SK-N-SH treated with all-trans-retinoic acid at 6 μM for 48 hours (cell line): ENCODE data around the gene LCTL.

Experiments used
- ATAC-seq: fragments of 200-7000 bp; cut with Tn5 transposase; 3 replicates; pipeline ENCODE4 v1.9.1; 2020; ENCODE audit warnings: mild to moderate bottlenecking, moderate library complexity
- ARNTL ChIP-seq: fragments of 450-650 bp; formaldehyde crosslinking; IDR thresholded peaks from 2 replicates; pipeline ENCODE4 v1.5.0; 2020; ENCODE audit warnings: low read depth, mild to moderate bottlenecking, moderate library complexity, borderline replicate concordance
- BACH2 ChIP-seq: fragments of 250-450 bp; sonication (Bioruptor Pico); IDR thresholded peaks from 2 replicates; pipeline ENCODE4 v1.9.0; 2021; ENCODE audit warnings: mild to moderate bottlenecking, borderline replicate concordance
- CREB5 ChIP-seq: fragments of 250-450 bp; sonication (Bioruptor Pico); IDR thresholded peaks from 2 replicates; pipeline ENCODE4 v1.5.1; 2020; ENCODE audit warnings: low read depth, mild to moderate bottlenecking, moderate library complexity
- CSDC2 ChIP-seq: fragments of 250-450 bp; sonication (Bioruptor Pico); IDR thresholded peaks from 2 replicates; pipeline ENCODE4 v1.5.0; 2020; ENCODE audit warnings: mild to moderate bottlenecking, moderate library complexity
- CSRNP3 ChIP-seq: fragments of 250-450 bp; sonication (Bioruptor Pico); IDR thresholded peaks from 2 replicates; pipeline ENCODE4 v1.5.1; 2021; ENCODE audit warnings: mild to moderate bottlenecking, moderate library complexity
- ESRRG ChIP-seq: fragments of 250-450 bp; sonication (Bioruptor Pico); IDR thresholded peaks from 2 replicates; pipeline ENCODE4 v1.6.1; 2021; ENCODE audit warnings: mild to moderate bottlenecking
- GLIS3 ChIP-seq: fragments of 250-450 bp; sonication (Bioruptor Pico); IDR thresholded peaks from 2 replicates; pipeline ENCODE4 v1.5.0; 2020; ENCODE audit warnings: mild to moderate bottlenecking, moderate library complexity
- ISL1 ChIP-seq: fragments of 250-450 bp; sonication (Bioruptor Pico); IDR thresholded peaks from 2 replicates; pipeline ENCODE4 v2.1.2; 2022; ENCODE audit warnings: mild to moderate bottlenecking, moderate library complexity
- OSR1 ChIP-seq: fragments of 250-450 bp; sonication (Bioruptor Pico); IDR thresholded peaks from 2 replicates; pipeline ENCODE4 v1.8.0; 2022; ENCODE audit warnings: moderate library complexity, mild to moderate bottlenecking, inconsistent platforms
- PATZ1 ChIP-seq: fragments of 250-450 bp; sonication (Bioruptor Pico); IDR thresholded peaks from 2 replicates; pipeline ENCODE4 v1.8.0; 2020; ENCODE audit warnings: mild to moderate bottlenecking, moderate library complexity, borderline replicate concordance
- PPARA ChIP-seq: fragments of 250-450 bp; sonication (Bioruptor Pico); IDR thresholded peaks from 2 replicates; pipeline ENCODE4 v1.5.0; 2020; ENCODE audit warnings: mild to moderate bottlenecking, borderline replicate concordance
- RARB ChIP-seq: fragments of 250-450 bp; sonication (Bioruptor Pico); IDR thresholded peaks from 2 replicates; pipeline ENCODE4 v1.8.0; 2021; ENCODE audit warnings: mild to moderate bottlenecking, moderate library complexity
- SNAI2 ChIP-seq: fragments of 250-450 bp; sonication (Bioruptor Pico); IDR thresholded peaks from 2 replicates; pipeline ENCODE4 v1.5.0; 2020; ENCODE audit warnings: mild to moderate bottlenecking, moderate library complexity
- TCF4 ChIP-seq: fragments of 250-450 bp; sonication (Bioruptor Pico); IDR thresholded peaks from 2 replicates; pipeline ENCODE4 v1.8.0; 2021; ENCODE audit warnings: mild to moderate bottlenecking, moderate library complexity, borderline replicate concordance
- TOX ChIP-seq: fragments of 250-450 bp; sonication (Bioruptor Pico); IDR thresholded peaks from 2 replicates; pipeline ENCODE4 v1.8.0; 2021; ENCODE audit warnings: mild to moderate bottlenecking, moderate library complexity, borderline replicate concordance
- ZC3H10 ChIP-seq: fragments of 250-450 bp; sonication (Bioruptor Pico); IDR thresholded peaks from 2 replicates; pipeline ENCODE4 v1.5.1; 2021; ENCODE audit warnings: mild to moderate bottlenecking, moderate library complexity
- ZFP3 ChIP-seq: fragments of 250-450 bp; sonication (Bioruptor Pico); IDR thresholded peaks from 2 replicates; pipeline ENCODE4 v1.5.0; 2020; ENCODE audit warnings: mild to moderate bottlenecking, moderate library complexity
- ZNF565 ChIP-seq: fragments of 450-650 bp; formaldehyde crosslinking; conservative IDR thresholded peaks from 2 replicates; pipeline ENCODE4 v1.5.0; 2020; ENCODE audit warnings: low read depth, mild to moderate bottlenecking, moderate library complexity
- ZNF70 ChIP-seq: fragments of 450-650 bp; formaldehyde crosslinking; IDR thresholded peaks from 2 replicates; pipeline ENCODE4 v1.5.0; 2020; ENCODE audit warnings: mild to moderate bottlenecking, moderate library complexity
- ZNF8 ChIP-seq: fragments of 450-650 bp; formaldehyde crosslinking; IDR thresholded peaks from 2 replicates; pipeline ENCODE4 v1.5.0; 2020; ENCODE audit warnings: mild to moderate bottlenecking, moderate library complexity
- TF ChIP-seq, protein P1 (sequence below): fragments of 250-450 bp; sonication (Bioruptor Pico); IDR thresholded peaks from 2 replicates; pipeline ENCODE4 v1.8.0; 2021; ENCODE audit warnings: low read depth, mild to moderate bottlenecking, moderate library complexity, borderline replicate concordance
- TF ChIP-seq, protein P2 (sequence below): fragments of 250-450 bp; sonication (Bioruptor Pico); IDR thresholded peaks from 2 replicates; pipeline ENCODE4 v1.5.0; 2020; ENCODE audit warnings: mild to moderate bottlenecking, moderate library complexity

LCTL gene

DNA sequence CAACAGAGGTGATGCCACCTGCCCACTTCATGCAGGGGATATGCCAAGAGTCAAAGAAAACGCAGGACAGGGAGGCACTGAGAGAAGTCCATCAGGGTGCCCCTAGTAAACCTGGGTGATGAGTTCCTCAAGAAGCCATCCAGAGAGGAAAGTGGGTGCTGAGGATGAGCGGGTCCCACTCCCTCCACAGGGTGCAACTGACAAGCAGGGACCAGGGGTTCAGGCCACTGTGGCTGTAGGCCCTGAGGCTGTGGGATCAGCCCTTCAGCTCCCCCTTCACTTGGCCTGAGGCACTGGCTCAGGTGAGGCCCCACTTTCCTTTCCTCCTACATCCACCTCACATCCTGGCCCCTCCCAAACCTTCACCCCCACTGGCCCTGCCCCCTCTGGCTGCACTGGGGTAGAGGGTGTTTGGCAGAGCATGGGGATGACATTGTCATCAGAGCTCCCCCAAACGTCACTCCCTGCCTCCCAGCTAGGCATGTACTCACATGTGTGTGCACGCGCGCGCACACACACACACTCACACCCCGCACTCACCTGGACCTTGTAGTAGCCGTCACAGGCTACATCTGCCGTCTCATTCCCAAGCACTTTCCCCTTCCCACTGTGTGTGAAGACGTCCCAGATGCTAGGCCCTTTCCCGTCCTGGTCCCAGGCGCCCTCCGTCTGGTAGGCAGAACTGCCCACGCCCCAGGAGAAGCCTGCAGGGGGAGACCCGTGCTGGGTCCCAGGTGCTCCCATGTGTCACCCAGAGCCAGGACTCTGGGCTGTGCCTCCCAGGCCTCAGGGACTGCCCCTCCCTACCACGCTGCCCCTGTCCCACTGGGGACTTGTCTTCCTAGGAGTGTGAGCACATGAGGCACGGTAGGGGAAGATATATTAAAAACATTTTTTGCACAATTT lies 1.4 kb downstream of the LCTL start:
- TF ChIP-seq PPARA (CRISPR knock-in tag): no peak
- no peak for TF ChIP-seq CSRNP3 (CRISPR knock-in tag)
- no peak for TF ChIP-seq ZNF70
- no peak for TF ChIP-seq TOX (CRISPR knock-in tag)
- no peak for TF ChIP-seq GLIS3 (CRISPR knock-in tag)
- TF ChIP-seq TCF4 (CRISPR knock-in tag): no peak
- no peak for TF ChIP-seq ISL1 (CRISPR knock-in tag)
- TF ChIP-seq CSDC2 (CRISPR knock-in tag): no peak
- no peak for TF ChIP-seq RARB (CRISPR knock-in tag)
- no peak for TF ChIP-seq ZFP3 (CRISPR knock-in tag)
- TF ChIP-seq, protein P1, sequence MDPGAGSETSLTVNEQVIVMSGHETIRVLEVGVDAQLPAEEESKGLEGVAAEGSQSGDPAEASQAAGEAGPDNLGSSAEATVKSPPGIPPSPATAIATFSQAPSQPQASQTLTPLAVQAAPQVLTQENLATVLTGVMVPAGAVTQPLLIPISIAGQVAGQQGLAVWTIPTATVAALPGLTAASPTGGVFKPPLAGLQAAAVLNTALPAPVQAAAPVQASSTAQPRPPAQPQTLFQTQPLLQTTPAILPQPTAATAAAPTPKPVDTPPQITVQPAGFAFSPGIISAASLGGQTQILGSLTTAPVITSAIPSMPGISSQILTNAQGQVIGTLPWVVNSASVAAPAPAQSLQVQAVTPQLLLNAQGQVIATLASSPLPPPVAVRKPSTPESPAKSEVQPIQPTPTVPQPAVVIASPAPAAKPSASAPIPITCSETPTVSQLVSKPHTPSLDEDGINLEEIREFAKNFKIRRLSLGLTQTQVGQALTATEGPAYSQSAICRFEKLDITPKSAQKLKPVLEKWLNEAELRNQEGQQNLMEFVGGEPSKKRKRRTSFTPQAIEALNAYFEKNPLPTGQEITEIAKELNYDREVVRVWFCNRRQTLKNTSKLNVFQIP (CRISPR knock-in tag): no peak
- no peak for TF ChIP-seq BACH2 (CRISPR knock-in tag)
- TF ChIP-seq CREB5 (CRISPR knock-in tag): no peak
- no peak for TF ChIP-seq ESRRG (CRISPR knock-in tag)
- no peak for TF ChIP-seq ARNTL (CRISPR knock-in tag)
- no peak for ATAC-seq

GRCh38 chr15:66563566-66564110 lies 2.2 kb downstream of the LCTL start:
- TF ChIP-seq CREB5 (CRISPR knock-in tag): no peak
- no peak for TF ChIP-seq ZNF8
- no peak for TF ChIP-seq PATZ1 (CRISPR knock-in tag)
- no peak for TF ChIP-seq RARB (CRISPR knock-in tag)
- no peak for ATAC-seq

GRCh38 chr15:66563126-66563525 lies 2.7 kb downstream of the LCTL start:
- no peak for ATAC-seq
- TF ChIP-seq ARNTL (CRISPR knock-in tag) (no peak), BACH2 (CRISPR knock-in tag) (no peak), RARB (CRISPR knock-in tag) (no peak), ZFP3 (CRISPR knock-in tag) (no peak), PATZ1 (CRISPR knock-in tag) (no peak), OSR1 (CRISPR knock-in tag) (no peak), SNAI2 (CRISPR knock-in tag) (no peak), ZNF565 (CRISPR knock-in tag) (no peak), ZC3H10 (CRISPR knock-in tag) (no peak), ZNF70 (no peak), ESRRG (CRISPR knock-in tag) (no peak), CSDC2 (CRISPR knock-in tag) (no peak), CSRNP3 (CRISPR knock-in tag) (no peak), GLIS3 (CRISPR knock-in tag) (no peak)
- TF ChIP-seq, protein P2, sequence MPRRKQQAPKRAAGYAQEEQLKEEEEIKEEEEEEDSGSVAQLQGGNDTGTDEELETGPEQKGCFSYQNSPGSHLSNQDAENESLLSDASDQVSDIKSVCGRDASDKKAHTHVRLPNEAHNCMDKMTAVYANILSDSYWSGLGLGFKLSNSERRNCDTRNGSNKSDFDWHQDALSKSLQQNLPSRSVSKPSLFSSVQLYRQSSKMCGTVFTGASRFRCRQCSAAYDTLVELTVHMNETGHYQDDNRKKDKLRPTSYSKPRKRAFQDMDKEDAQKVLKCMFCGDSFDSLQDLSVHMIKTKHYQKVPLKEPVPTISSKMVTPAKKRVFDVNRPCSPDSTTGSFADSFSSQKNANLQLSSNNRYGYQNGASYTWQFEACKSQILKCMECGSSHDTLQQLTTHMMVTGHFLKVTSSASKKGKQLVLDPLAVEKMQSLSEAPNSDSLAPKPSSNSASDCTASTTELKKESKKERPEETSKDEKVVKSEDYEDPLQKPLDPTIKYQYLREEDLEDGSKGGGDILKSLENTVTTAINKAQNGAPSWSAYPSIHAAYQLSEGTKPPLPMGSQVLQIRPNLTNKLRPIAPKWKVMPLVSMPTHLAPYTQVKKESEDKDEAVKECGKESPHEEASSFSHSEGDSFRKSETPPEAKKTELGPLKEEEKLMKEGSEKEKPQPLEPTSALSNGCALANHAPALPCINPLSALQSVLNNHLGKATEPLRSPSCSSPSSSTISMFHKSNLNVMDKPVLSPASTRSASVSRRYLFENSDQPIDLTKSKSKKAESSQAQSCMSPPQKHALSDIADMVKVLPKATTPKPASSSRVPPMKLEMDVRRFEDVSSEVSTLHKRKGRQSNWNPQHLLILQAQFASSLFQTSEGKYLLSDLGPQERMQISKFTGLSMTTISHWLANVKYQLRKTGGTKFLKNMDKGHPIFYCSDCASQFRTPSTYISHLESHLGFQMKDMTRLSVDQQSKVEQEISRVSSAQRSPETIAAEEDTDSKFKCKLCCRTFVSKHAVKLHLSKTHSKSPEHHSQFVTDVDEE (CRISPR knock-in tag): no peak
